ENCODE data around the gene FAM13B.

The FAM13B gene

DNA sequence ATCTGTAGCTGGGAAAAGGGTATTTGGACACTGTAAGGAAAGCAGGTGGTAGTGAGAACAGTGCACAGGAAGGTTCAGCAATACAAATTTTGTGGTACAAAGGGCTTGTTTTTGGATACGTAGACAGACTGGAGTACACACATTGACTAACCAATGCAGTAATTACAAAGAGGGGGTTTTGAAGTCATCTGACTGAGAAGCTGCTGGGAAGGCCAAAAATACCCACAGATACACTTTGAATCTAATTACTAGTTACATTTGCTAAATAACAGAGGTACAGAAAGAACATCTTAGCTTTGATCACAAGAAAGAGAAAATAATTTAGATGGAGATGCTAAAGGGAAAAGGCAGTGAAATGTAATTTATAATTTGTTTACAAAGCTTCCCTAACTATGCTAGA is 97.7 kb downstream of the FAM13B start:
- Histone ChIP-seq H3K27me3 (ENCODE audit: low read depth) (no peaks in the 10 kb centered on the region), H3K9me3 (no peaks in the 10 kb centered on the region), H3K36me3 (replicated peaks) (peaks cover 26% of the 10 kb centered on the region), H3K4me1 (no peaks in the 10 kb centered on the region), H3K4me3 (no peak overlapping the region)
- in situ Hi-C loops (cut with MboI; ENCODE audit: low sequenced_read_pairs) = no loop called here
- no peak for DNase-seq (ENCODE audit: low spot score in 2 of 2)

- no peaks in the 10 kb centered on the region for H3K9me3 ChIP-seq
- DNase-seq (ENCODE audit: low spot score in 2 of 2) = no peak
- in situ Hi-C loops (cut with MboI; ENCODE audit: low sequenced_read_pairs) = no loop called here
- H3K36me3 ChIP-seq (replicated peaks) = peaks cover 10% of the 10 kb centered on the region
- H3K27me3 ChIP-seq (ENCODE audit: low read depth) = no peaks in the 10 kb centered on the region
- no peaks in the 10 kb centered on the region for H3K4me1 ChIP-seq
- no peak overlapping the region for H3K4me3 ChIP-seq
Observed at GRCh38 chr5:137933491-137933911, 99.4 kb downstream of the FAM13B start.

DNA sequence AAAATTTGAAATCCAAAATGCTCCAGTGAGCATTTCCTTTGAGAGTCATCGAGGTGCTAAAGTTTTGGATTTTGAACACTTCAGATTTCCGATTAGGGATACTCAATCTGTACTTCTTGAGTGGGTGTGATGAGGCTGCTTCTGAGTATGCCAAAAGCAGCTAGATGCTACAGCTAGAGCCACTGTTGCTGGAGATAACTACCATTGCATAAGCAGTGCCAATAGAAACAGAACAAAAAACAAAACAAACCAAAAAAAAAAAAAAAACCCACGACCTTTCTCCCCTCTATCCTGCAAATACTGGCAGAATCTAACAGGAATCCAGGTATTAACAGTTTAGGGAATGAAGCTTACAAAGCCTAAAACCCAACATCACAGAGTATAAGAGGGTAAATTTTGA is 100.1 kb downstream of the FAM13B start:
- in situ Hi-C loops (cut with MboI; ENCODE audit: low sequenced_read_pairs) = no loop called here
- Histone ChIP-seq H3K9me3 (no peaks in the 10 kb centered on the region), H3K36me3 (replicated peaks) (peaks cover 3% of the 10 kb centered on the region; the same call in 1 of the 2 replicates), H3K27me3 (ENCODE audit: low read depth) (no peaks in the 10 kb centered on the region), H3K4me3 (no peak overlapping the region), H3K4me1 (no peaks in the 10 kb centered on the region)
- no peak for DNase-seq (ENCODE audit: low spot score in 2 of 2)

- DNase-seq (ENCODE audit: low spot score in 2 of 2) = no peak
- no peaks in the 10 kb centered on the region for H3K36me3 ChIP-seq (replicated peaks)
- in situ Hi-C loops (cut with MboI; ENCODE audit: low sequenced_read_pairs) = no loop called here
- H3K4me3 ChIP-seq = no peak overlapping the region
- no peaks in the 10 kb centered on the region for H3K9me3 ChIP-seq
- H3K4me1 ChIP-seq = peaks cover 8% of the 10 kb centered on the region; the same call in 1 of the 2 replicates
- H3K27me3 ChIP-seq (ENCODE audit: low read depth) = no peaks in the 10 kb centered on the region
Observed at GRCh38 chr5:137923856-137924255, 109.0 kb downstream of the FAM13B start.

- Histone ChIP-seq H3K4me3 (no peak overlapping the region), H3K9me3 (no peaks in the 10 kb centered on the region), H3K36me3 (replicated peaks) (no peaks in the 10 kb centered on the region), H3K27me3 (ENCODE audit: low read depth) (no peaks in the 10 kb centered on the region), H3K4me1 (peaks cover 8% of the 10 kb centered on the region; the same call in 1 of the 2 replicates)
- in situ Hi-C loops (cut with MboI; ENCODE audit: low sequenced_read_pairs) = no loop called here
- peak; percentile 38 to 52 for DNase-seq (ENCODE audit: low spot score in 2 of 2)
Observed at GRCh38 chr5:137921931-137922330, 110.9 kb downstream of the FAM13B start.

DNA sequence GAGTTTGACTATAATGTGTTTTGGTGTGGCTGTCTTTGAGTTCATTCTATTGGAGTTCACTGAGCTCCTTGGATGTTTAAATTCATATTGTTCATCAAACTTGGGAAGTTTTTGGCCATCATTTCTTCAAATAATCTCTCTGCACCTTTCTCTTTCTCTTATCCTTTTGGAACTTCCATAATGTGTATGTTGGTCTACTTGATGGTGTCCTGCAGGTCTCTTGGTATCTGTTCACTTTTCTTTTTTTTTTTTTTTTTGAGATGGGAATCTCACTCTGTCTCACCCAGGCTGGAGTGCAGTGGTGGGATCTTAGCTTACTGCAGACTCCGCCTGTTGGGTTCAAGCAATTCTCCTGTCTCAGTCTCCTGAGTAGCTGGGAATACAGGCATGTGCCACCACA is 116.0 kb downstream of the FAM13B start:
- peaks cover 5% of the 10 kb centered on the region; the same call in 1 of the 2 replicates for H3K4me1 ChIP-seq
- H3K36me3 ChIP-seq (replicated peaks) = no peaks in the 10 kb centered on the region
- no peak overlapping the region for H3K4me3 ChIP-seq
- no peaks in the 10 kb centered on the region for H3K27me3 ChIP-seq (ENCODE audit: low read depth)
- no peak for DNase-seq (ENCODE audit: low spot score in 2 of 2)
- no peaks in the 10 kb centered on the region for H3K9me3 ChIP-seq
- in situ Hi-C loops (cut with MboI; ENCODE audit: low sequenced_read_pairs) = no loop called here

GRCh38 chr5:137914758-137915157 is 118.1 kb downstream of the FAM13B start:
- no peaks in the 10 kb centered on the region for H3K9me3 ChIP-seq
- in situ Hi-C loops (cut with MboI; ENCODE audit: low sequenced_read_pairs) = no loop called here
- no peak for DNase-seq (ENCODE audit: low spot score in 2 of 2)
- H3K4me3 ChIP-seq = no peak overlapping the region
- H3K27me3 ChIP-seq (ENCODE audit: low read depth) = no peaks in the 10 kb centered on the region
- no peaks in the 10 kb centered on the region for H3K36me3 ChIP-seq (replicated peaks)
- no peaks in the 10 kb centered on the region for H3K4me1 ChIP-seq

DNA sequence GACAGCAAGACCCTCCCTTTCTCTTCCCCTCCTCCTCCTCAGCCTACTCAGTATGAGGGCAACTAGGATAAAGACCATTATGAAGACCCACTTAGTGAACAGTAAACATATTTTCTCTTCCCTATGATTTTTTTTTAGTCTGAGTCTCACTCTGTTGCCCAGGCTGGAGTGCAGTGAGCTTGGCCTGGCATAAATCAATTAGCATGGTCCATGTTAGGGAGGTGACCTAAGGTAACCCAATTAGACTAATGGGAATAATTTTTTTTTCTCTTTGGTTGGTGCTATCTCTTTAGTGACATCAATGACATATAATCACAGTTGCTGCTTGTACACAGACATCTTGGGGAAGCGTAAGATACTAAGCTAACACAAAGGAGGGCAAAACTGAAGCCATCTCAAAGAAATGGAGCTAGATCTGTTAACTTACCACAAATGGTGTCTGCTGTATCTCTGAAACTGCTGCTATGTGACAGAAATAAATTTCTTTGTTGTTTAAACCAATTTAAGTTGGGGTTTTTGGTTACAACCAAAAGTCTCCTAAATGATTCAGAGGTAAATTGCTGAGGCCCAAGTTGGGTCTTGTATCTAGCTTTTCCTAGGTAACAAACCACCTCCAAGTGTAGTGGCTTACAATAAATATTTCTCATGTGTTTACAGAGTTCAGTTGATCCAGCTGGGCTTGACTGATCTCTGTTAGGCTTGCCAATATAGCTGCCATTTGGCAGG is 130.3 kb downstream of the FAM13B start:
- Histone ChIP-seq H3K27me3 (ENCODE audit: low read depth) (no peaks in the 10 kb centered on the region), H3K9me3 (no peaks in the 10 kb centered on the region), H3K4me3 (no peak overlapping the region), H3K36me3 (replicated peaks) (no peaks in the 10 kb centered on the region), H3K4me1 (no peaks in the 10 kb centered on the region; the same call in 1 of the 2 replicates)
- in situ Hi-C loops (cut with MboI; ENCODE audit: low sequenced_read_pairs) = no loop called here
- DNase-seq (ENCODE audit: low spot score in 2 of 2) = no peak

GRCh38 chr5:137901011-137901817 is 131.7 kb downstream of the FAM13B start:
- no peaks in the 10 kb centered on the region for H3K9me3 ChIP-seq
- in situ Hi-C loops (cut with MboI; ENCODE audit: low sequenced_read_pairs) = no loop called here
- no peaks in the 10 kb centered on the region; the same call in 1 of the 2 replicates for H3K4me1 ChIP-seq
- no peak for DNase-seq (ENCODE audit: low spot score in 2 of 2)
- H3K36me3 ChIP-seq (replicated peaks) = no peaks in the 10 kb centered on the region
- no peak overlapping the region for H3K4me3 ChIP-seq
- no peaks in the 10 kb centered on the region for H3K27me3 ChIP-seq (ENCODE audit: low read depth)

GRCh38 chr5:137899493-137899892 is 133.4 kb downstream of the FAM13B start:
- no peaks in the 10 kb centered on the region for H3K27me3 ChIP-seq (ENCODE audit: low read depth)
- no peaks in the 10 kb centered on the region for H3K36me3 ChIP-seq (replicated peaks)
- in situ Hi-C loops (cut with MboI; ENCODE audit: low sequenced_read_pairs) = no loop called here
- no peak overlapping the region for H3K4me3 ChIP-seq
- no peaks in the 10 kb centered on the region for H3K9me3 ChIP-seq
- H3K4me1 ChIP-seq = no peaks in the 10 kb centered on the region; the same call in 1 of the 2 replicates
- DNase-seq (ENCODE audit: low spot score in 2 of 2) = no peak

DNA sequence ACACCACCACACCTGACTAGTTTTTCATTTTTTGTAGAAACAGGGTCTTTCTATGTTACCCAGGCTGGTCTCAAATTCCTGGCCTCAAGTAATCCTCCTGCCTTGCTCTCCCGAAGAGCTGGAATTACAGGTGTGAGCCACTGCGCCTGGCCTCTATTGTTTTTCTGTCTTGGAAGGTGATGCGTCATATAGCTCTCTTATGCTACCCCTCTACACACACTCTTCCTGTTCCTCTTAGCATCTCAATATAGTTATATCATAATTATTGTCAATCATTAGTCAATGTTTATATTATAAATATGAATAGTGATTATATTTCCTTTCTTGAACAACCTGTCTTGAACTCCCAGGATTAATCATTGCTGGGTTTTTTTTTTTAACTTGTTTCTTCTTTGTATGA is 136.3 kb downstream of the FAM13B start:
- H3K27me3 ChIP-seq (ENCODE audit: low read depth) = no peaks in the 10 kb centered on the region
- H3K4me1 ChIP-seq = no peaks in the 10 kb centered on the region; the same call in 1 of the 2 replicates
- no peaks in the 10 kb centered on the region for H3K9me3 ChIP-seq
- DNase-seq (ENCODE audit: low spot score in 2 of 2) = no peak
- in situ Hi-C loops (cut with MboI; ENCODE audit: low sequenced_read_pairs) = no loop called here
- H3K4me3 ChIP-seq = no peak overlapping the region
- H3K36me3 ChIP-seq (replicated peaks) = no peaks in the 10 kb centered on the region

DNA sequence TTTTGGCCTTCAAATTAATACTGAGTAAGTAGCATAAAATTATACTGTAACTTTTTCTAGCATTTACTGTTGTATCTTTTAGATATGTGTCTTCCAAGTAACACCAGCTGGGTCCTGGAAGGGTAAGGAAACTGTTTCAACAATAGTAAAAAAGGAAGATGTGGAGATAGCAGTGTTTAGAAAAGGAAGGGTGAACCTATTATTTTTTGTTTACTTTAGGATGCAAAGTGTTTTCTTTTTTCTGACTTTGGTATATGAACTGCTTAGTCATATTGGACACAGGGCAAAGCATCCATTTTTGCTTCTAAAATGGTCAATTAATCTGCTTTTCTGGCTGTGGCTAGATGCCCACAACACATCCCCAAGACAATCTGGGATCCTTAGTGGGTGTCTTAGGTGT is 138.3 kb downstream of the FAM13B start:
- 0 out of 2 replicates have a peak, but pooled peaks cover 1% of the 10 kb centered on the region for H3K9me3 ChIP-seq
- H3K4me3 ChIP-seq = no peak overlapping the region
- peaks cover 9% of the 10 kb centered on the region for H3K4me1 ChIP-seq
- H3K36me3 ChIP-seq (replicated peaks) = no peaks in the 10 kb centered on the region
- no peaks in the 10 kb centered on the region for H3K27me3 ChIP-seq (ENCODE audit: low read depth)
- no peak for DNase-seq (ENCODE audit: low spot score in 2 of 2)
- in situ Hi-C loops (cut with MboI; ENCODE audit: low sequenced_read_pairs) = no loop called here

DNA sequence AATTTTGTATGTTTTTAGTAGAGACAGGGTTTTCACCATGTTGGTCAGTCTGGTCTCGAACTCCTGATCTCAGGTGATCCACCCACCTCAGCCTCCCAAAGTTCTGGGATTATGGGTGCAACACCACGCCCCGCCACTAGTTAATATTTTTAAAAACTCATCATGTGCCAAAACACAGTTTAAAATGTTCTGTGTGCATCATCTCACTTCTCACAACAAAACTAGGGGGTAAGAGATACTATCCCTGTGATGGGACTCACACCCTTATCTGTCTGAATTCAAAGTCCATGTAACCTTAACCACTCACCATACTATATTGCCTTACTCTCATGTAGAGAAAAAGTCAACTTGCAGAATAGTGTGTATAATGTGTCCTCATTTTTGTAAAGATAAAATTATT is 141.0 kb downstream of the FAM13B start:
- in situ Hi-C loops (cut with MboI; ENCODE audit: low sequenced_read_pairs) = no loop called here
- peak in 1 of 2 experiments; percentile 21 for DNase-seq (ENCODE audit: low spot score in 2 of 2)
- no peaks in the 10 kb centered on the region for H3K36me3 ChIP-seq (replicated peaks)

GRCh38 chr5:137890845-137891244 is 142.0 kb downstream of the FAM13B start:
- Histone ChIP-seq H3K4me1 (peaks cover 34% of the 10 kb centered on the region), H3K27me3 (ENCODE audit: low read depth) (no peaks in the 10 kb centered on the region), H3K4me3 (no peak overlapping the region), H3K9me3 (0 out of 2 replicates have a peak, but pooled peaks cover 2% of the 10 kb centered on the region), H3K36me3 (replicated peaks) (no peaks in the 10 kb centered on the region)
- no peak for DNase-seq (ENCODE audit: low spot score in 2 of 2)
- in situ Hi-C loops (cut with MboI; ENCODE audit: low sequenced_read_pairs) = no loop called here

More for the DNA sequence above, 141.0 kb downstream of the FAM13B start:
- H3K4me1 ChIP-seq = peaks cover 29% of the 10 kb centered on the region
- no peak overlapping the region for H3K4me3 ChIP-seq
- no peaks in the 10 kb centered on the region for H3K27me3 ChIP-seq (ENCODE audit: low read depth)
- 0 out of 2 replicates have a peak, but pooled peaks cover 2% of the 10 kb centered on the region for H3K9me3 ChIP-seq

All from HAP-1 (cell line).